Measurements from ENCODE around the gene PRKN.

GRCh38 chr6:162603231-162604015 is 124.1 kb downstream of the PRKN start:
- no peak for TF ChIP-seq CTCF (IDR thresholded peaks at IDR 0.05)
- no peak for TF ChIP-seq POLR2A (IDR thresholded peaks at IDR 0.05)
- no peak for TF ChIP-seq POLR2AphosphoS5 (IDR thresholded peaks at IDR 0.05; ENCODE audit: insufficient read depth in 1 of 2, low read depth in 1 of 2)
